WTC11 (cell line): ENCODE data around the gene TLE7.

ENCODE experiments used
- JUN ChIP-seq: sonication (generic); formaldehyde crosslinking; IDR thresholded peaks from 2 replicates; pipeline ENCODE4 v1.8.0; 2023; ENCODE audit warnings: mild to moderate bottlenecking, missing genetic modification reagents
- NFYB ChIP-seq: sonication (generic); formaldehyde crosslinking; conservative IDR thresholded peaks from 2 replicates; pipeline ENCODE4 v1.8.0; 2022; ENCODE audit warnings: low read depth, missing genetic modification reagents
- NR3C1 ChIP-seq: sonication (generic); formaldehyde crosslinking; conservative IDR thresholded peaks from 2 replicates; pipeline ENCODE4 v1.8.1; 2023; ENCODE audit warnings: low read depth, mild to moderate bottlenecking, missing genetic modification reagents
- RELA ChIP-seq: sonication (generic); formaldehyde crosslinking; IDR thresholded peaks from 2 replicates; pipeline ENCODE4 v1.8.1; 2022; ENCODE audit warnings: missing genetic modification reagents, mild to moderate bottlenecking, borderline replicate concordance
- RORB ChIP-seq: fragments of 250-450 bp; sonication (Bioruptor Pico); IDR thresholded peaks from 2 replicates; pipeline ENCODE4 v1.9.0; 2021; ENCODE audit warnings: mild to moderate bottlenecking
- ZNF317 ChIP-seq: sonication (generic); formaldehyde crosslinking; IDR thresholded peaks from 2 replicates; pipeline ENCODE4 v1.8.1; 2023; ENCODE audit warnings: low read depth, mild to moderate bottlenecking, moderate library complexity, missing genetic modification reagents, borderline replicate concordance
- ZNF416 ChIP-seq: fragments of 250-450 bp; sonication (Bioruptor Pico); IDR thresholded peaks from 2 replicates; pipeline ENCODE4 v1.9.0; 2021; ENCODE audit warnings: mild to moderate bottlenecking, inconsistent platforms
- ZNF423 ChIP-seq: fragments of 250-450 bp; sonication (Bioruptor Pico); IDR thresholded peaks from 2 replicates; pipeline ENCODE4 v2.1.2; 2022; ENCODE audit warnings: mild to moderate bottlenecking, moderate library complexity
- TF ChIP-seq, protein P1 (sequence below): fragments of 200-600 bp; IDR thresholded peaks from 2 replicates; pipeline ENCODE4 v1.8.0; 2022; ENCODE audit warnings: antibody characterized with exemption
- TF ChIP-seq, protein P2 (sequence below): sonication (generic); formaldehyde crosslinking; IDR thresholded peaks from 2 replicates; pipeline ENCODE4 v1.8.0; 2022; ENCODE audit warnings: mild to moderate bottlenecking, missing genetic modification reagents
- TF ChIP-seq, protein P3 (sequence below): sonication (generic); formaldehyde crosslinking; IDR thresholded peaks from 2 replicates; pipeline ENCODE4 v1.8.1; 2023; ENCODE audit warnings: mild to moderate bottlenecking, missing genetic modification reagents
- TF ChIP-seq, protein P4 (sequence below): sonication (generic); formaldehyde crosslinking; IDR thresholded peaks from 2 replicates; pipeline ENCODE4 v1.8.1; 2022; ENCODE audit warnings: mild to moderate bottlenecking, moderate library complexity, missing genetic modification reagents

DNA sequence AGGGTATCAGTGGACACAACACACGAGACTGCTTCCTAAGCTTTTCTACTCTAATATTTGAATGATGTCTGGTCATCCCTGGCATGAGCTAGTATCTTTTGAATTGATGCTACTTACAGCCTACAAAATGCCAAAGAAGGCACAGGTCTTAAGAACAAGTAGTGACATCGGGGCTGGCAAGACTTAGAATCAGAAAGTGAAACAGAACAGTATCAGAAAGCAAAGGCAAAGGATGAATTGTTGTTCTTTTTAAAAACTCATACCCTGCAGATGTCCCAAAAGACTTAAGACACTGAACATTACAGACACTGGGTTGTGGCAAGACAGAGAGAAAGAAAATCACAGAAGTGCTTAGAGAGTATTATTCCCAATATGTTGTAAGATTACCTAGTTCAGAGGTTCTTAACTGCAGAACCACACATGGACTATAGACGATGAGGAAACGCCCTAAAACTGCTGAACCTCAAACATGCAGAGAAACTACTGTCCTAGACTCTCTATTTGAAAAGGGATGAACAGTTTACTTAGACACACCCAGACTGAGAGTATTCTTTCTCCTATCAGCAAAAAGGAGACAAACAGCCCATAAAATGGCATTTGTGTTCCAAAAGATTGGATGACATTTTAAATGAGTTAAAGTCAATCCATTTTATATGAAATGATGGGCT is 34.7 kb upstream of the TLE7 start:
- TF ChIP-seq RORB (CRISPR knock-in tag) (no peak), ZNF416 (CRISPR knock-in tag) (no peak), NFYB (CRISPR knock-in tag) (no peak), RELA (no peak), NR3C1 (CRISPR knock-in tag) (no peak), JUN (no peak), ZNF423 (CRISPR knock-in tag) (no peak), ZNF317 (CRISPR knock-in tag) (no peak)
- TF ChIP-seq, protein P1, sequence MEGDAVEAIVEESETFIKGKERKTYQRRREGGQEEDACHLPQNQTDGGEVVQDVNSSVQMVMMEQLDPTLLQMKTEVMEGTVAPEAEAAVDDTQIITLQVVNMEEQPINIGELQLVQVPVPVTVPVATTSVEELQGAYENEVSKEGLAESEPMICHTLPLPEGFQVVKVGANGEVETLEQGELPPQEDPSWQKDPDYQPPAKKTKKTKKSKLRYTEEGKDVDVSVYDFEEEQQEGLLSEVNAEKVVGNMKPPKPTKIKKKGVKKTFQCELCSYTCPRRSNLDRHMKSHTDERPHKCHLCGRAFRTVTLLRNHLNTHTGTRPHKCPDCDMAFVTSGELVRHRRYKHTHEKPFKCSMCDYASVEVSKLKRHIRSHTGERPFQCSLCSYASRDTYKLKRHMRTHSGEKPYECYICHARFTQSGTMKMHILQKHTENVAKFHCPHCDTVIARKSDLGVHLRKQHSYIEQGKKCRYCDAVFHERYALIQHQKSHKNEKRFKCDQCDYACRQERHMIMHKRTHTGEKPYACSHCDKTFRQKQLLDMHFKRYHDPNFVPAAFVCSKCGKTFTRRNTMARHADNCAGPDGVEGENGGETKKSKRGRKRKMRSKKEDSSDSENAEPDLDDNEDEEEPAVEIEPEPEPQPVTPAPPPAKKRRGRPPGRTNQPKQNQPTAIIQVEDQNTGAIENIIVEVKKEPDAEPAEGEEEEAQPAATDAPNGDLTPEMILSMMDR = no peak
- TF ChIP-seq, protein P2, sequence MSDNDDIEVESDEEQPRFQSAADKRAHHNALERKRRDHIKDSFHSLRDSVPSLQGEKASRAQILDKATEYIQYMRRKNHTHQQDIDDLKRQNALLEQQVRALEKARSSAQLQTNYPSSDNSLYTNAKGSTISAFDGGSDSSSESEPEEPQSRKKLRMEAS (CRISPR knock-in tag) = no peak
- TF ChIP-seq, protein P3, sequence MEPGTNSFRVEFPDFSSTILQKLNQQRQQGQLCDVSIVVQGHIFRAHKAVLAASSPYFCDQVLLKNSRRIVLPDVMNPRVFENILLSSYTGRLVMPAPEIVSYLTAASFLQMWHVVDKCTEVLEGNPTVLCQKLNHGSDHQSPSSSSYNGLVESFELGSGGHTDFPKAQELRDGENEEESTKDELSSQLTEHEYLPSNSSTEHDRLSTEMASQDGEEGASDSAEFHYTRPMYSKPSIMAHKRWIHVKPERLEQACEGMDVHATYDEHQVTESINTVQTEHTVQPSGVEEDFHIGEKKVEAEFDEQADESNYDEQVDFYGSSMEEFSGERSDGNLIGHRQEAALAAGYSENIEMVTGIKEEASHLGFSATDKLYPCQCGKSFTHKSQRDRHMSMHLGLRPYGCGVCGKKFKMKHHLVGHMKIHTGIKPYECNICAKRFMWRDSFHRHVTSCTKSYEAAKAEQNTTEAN (CRISPR knock-in tag) = no peak
- TF ChIP-seq, protein P4, sequence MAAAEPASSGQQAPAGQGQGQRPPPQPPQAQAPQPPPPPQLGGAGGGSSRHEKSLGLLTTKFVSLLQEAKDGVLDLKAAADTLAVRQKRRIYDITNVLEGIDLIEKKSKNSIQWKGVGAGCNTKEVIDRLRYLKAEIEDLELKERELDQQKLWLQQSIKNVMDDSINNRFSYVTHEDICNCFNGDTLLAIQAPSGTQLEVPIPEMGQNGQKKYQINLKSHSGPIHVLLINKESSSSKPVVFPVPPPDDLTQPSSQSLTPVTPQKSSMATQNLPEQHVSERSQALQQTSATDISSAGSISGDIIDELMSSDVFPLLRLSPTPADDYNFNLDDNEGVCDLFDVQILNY (CRISPR knock-in tag) = no peak
